HCT116 (cell line): Measurements from ENCODE around the gene CFAP77.

ENCODE experiments used
- EZH2 ChIP-seq: fragments of 200-600 bp; sonication (generic); IDR thresholded peaks from 2 replicates; pipeline ENCODE4 v1.6.1; 2017; ENCODE audit warnings: antibody characterized with exemption, mixed run types
- JUND ChIP-seq: IDR thresholded peaks from 2 replicates; pipeline ENCODE4 v1.6.1; 2012
- POLR2A ChIP-seq: IDR thresholded peaks from 2 replicates; pipeline ENCODE4 v1.7.0; 2011; ENCODE audit warnings: borderline replicate concordance; ENCODE audit not compliant: insufficient read depth, insufficient read length; ENCODE audit errors: extremely low read depth
- SIN3A ChIP-seq: IDR thresholded peaks from 2 replicates; pipeline ENCODE4 v1.6.1; 2012; ENCODE audit warnings: low read depth
- TCF7L2 ChIP-seq: IDR thresholded peaks from 2 replicates; pipeline ENCODE4 v1.7.0; 2011; ENCODE audit warnings: borderline replicate concordance, inconsistent platforms; ENCODE audit not compliant: insufficient read depth, insufficient read length; ENCODE audit errors: extremely low read depth
- TF ChIP-seq, protein P1 (sequence below), 3 experiments: fragments of 200-600 bp in 1 of 3; sonication (generic) in 1 of 3; IDR thresholded peaks in 2 of 3; conservative IDR thresholded peaks in 1 of 3; 2 replicates each; pipeline ENCODE4 v1.5.1; 2012 to 2017; ENCODE audit warnings: low read depth in 2 of 3, low read length in 2 of 3, antibody characterized with exemption in 1 of 3, borderline replicate concordance in 1 of 3, control low read depth in 1 of 3, mild to moderate bottlenecking in 1 of 3, mixed read lengths in 1 of 3, mixed run types in 1 of 3, moderate library complexity in 1 of 3; ENCODE audit not compliant: insufficient read depth in 1 of 3

GRCh38 chr9:132451276-132451675 lies 41.3 kb downstream of the CFAP77 start:
- TF ChIP-seq POLR2A (no peak), SIN3A (no peak), JUND (no peak), EZH2 (no peak), TCF7L2 (no peak)
- TF ChIP-seq, protein P1, sequence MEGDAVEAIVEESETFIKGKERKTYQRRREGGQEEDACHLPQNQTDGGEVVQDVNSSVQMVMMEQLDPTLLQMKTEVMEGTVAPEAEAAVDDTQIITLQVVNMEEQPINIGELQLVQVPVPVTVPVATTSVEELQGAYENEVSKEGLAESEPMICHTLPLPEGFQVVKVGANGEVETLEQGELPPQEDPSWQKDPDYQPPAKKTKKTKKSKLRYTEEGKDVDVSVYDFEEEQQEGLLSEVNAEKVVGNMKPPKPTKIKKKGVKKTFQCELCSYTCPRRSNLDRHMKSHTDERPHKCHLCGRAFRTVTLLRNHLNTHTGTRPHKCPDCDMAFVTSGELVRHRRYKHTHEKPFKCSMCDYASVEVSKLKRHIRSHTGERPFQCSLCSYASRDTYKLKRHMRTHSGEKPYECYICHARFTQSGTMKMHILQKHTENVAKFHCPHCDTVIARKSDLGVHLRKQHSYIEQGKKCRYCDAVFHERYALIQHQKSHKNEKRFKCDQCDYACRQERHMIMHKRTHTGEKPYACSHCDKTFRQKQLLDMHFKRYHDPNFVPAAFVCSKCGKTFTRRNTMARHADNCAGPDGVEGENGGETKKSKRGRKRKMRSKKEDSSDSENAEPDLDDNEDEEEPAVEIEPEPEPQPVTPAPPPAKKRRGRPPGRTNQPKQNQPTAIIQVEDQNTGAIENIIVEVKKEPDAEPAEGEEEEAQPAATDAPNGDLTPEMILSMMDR (IDR thresholded peaks at IDR 0.05 in 2 of 3, conservative IDR thresholded peaks at IDR 0.05 in 1 of 3; ENCODE audit: borderline replicate concordance in 1 of 3, insufficient read depth in 1 of 3, low read depth in 2 of 3, low read length in 2 of 3), result no peak
